GM18858 (cell line): ENCODE data around the gene GMIP.
"Not testable (repeated sequence)": the region's sequence is repeated elsewhere in the genome, so short reads cannot be mapped to it uniquely, and the experiment has no call there.

ENCODE experiments used
- ATAC-seq: cut with Tn5 transposase; IDR thresholded peaks from one replicate; pipeline ENCODE4 v1.9.1; 2021; ENCODE audit not compliant: unreplicated experiment

The GMIP gene, protein sequence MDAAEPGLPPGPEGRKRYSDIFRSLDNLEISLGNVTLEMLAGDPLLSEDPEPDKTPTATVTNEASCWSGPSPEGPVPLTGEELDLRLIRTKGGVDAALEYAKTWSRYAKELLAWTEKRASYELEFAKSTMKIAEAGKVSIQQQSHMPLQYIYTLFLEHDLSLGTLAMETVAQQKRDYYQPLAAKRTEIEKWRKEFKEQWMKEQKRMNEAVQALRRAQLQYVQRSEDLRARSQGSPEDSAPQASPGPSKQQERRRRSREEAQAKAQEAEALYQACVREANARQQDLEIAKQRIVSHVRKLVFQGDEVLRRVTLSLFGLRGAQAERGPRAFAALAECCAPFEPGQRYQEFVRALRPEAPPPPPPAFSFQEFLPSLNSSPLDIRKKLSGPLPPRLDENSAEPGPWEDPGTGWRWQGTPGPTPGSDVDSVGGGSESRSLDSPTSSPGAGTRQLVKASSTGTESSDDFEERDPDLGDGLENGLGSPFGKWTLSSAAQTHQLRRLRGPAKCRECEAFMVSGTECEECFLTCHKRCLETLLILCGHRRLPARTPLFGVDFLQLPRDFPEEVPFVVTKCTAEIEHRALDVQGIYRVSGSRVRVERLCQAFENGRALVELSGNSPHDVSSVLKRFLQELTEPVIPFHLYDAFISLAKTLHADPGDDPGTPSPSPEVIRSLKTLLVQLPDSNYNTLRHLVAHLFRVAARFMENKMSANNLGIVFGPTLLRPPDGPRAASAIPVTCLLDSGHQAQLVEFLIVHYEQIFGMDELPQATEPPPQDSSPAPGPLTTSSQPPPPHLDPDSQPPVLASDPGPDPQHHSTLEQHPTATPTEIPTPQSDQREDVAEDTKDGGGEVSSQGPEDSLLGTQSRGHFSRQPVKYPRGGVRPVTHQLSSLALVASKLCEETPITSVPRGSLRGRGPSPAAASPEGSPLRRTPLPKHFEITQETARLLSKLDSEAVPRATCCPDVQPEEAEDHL

DNA sequence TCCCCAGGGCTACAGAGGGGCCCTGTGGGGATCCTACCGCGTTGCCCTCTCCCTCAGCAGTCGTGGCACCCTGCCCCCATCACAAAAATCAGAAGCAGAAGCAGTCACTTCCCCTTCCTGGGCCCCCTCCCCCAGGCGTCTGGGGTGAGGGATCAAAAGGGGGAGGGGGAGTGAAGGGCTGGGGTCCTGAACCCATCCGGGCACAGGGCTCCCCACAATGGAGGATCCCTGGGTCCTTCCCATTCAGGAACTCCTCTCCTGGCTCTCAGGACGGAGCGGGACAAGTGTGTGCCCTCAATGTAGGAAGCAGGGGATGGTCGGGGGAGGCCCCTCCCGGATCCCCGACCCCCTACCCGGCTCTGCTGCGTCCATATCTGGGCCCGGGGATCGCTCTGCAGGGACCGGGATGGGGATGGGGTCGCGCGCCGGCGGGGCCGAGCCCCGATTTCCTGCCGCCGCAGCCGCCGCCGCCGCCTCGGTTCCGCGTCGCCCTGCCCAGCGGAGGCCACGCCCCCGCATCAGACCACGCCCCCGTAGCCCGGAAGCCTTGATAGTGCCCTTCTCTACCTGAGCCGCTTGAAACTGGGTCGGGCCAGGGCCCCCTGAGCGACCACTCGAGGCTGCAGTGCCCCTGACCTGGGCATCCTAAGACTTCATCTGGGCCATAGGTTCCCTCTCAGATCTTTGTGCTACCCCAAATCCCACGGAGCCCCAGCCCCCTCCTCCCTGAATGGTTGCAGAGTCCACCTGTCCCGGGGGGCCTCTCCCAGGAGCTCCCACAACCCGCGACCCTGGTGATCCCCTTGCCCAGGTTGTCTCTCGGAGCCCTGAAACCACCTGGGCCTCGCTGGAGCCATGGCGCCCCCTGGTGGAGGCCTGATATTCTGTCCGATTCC lies at the start of gene GMIP:
GMIP (minus strand) TSS at position 500 of the 896 bp plus-strand sequence; CDS start at position 372, 128 bp downstream.
- ATAC-seq = no peak

DNA sequence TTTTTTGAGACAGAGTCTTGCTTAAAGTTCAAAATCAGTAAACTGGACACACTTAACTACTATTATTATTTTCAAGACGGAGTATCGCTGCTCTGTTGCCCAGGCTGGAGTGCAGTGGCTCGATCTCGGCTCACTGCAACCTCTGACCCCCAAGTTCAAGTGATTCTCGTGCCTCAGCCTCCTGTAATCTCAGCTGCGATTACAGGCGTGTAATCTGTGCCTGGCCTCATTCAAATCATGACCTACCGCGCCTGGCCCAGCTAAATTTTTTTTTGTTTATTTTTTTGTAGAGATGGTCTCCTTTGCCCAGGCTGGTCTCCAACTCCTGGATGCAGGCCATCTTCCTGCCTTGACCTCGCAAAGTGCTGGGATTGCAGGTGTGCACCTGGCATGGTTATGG lies 48.2 kb upstream of the GMIP start:
- ATAC-seq = no peak

DNA sequence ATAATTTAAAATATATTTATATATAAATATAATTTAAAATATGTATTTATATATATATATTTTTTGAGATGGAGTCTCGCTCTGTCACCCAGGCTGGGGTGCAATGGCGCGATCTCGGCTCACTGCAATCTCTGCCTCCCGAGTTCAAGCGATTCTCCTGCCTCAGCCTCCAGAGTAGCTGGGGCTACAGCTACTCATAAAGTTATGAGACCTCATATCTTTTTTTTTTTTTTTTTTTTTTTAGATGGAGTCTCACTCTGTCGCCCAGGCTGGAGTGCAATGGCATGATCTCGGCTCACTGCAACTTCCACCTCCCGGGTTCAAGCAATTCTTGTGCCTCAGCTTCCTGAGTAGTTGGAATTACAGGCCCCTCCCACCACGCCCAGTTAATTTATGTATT lies 45.6 kb upstream of the GMIP start:
- not testable (repeated sequence) for ATAC-seq

DNA sequence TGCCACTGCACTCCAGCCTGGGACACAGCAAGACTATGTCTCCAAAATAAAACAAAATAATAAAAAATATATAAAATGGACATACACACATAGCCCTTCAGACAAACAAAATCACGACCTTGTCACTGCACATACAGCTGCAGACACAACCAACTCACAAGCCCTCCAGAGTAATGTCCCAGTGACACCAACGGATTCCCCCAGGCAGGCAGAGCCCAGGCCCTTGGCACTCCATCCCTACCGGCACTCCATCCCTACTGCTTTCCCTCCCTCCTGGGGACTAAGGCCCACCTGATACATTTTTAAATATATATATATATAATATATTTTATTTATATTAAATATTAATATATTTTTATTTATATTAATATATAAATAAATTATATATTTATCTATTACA lies 43.6 kb upstream of the GMIP start:
- ATAC-seq = no peak

DNA sequence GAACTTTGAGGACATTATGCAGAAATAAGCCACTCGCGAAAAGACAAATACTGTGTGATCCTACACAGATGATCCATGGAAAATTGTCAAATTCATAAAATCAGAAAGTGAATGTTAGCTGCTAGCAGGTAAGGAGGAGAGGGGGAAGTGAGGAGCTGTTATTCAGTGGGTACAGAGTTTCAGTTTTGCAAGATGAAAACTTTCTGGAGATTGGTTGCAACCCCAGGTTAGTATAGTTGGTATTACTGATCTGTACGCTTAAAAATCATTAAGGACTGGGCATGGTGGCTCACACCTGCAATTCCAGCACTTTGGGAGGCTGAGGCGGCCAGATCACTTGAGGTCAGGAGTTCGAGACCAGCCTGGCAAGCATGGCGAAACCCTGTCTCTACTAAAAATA lies 43.1 kb upstream of the GMIP start:
- no peak for ATAC-seq

DNA sequence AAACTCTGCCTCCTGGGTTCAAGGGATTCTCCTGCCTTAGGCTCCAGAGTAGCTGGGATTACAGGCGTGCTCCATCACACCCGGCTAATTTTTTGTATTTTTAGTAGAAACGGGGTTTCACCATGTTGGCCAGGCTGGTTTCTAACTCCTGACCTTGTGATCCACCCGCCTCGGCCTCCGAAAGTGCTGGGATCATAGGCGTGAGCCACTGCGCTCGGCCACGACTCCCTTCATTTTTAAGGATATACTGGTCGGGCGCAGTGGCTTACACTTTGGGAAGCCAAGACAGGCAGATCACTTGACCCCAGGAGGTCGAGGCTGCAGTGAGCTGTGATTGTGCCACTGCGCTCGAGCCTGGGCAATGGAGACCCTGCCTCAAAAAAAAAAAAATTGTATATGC lies 42.7 kb upstream of the GMIP start:
- not testable (repeated sequence) for ATAC-seq

DNA sequence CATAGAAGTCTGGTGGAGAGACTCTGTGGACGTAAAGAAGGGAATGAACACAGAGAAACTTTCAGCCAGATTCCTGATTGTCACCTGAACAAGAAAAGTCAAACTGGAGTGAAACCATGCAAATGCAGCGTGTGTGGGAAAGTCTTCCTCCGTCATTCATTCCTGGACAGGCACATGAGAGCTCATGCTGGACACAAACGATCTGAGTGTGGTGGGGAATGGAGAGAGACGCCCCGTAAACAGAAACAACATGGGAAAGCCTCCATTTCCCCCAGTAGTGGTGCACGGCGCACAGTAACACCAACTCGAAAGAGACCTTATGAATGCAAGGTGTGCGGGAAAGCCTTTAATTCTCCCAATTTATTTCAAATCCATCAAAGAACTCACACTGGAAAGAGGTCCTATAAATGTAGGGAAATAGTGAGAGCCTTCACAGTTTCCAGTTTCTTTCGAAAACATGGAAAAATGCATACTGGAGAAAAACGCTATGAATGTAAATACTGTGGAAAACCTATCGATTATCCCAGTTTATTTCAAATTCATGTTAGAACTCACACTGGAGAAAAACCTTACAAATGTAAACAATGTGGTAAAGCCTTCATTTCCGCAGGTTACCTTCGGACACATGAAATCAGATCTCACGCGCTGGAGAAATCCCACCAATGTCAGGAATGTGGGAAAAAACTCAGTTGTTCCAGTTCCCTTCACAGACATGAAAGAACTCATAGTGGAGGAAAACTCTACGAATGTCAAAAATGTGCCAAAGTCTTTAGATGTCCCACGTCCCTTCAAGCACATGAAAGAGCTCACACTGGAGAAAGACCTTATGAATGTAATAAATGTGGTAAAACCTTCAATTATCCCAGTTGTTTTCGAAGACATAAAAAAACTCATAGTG lies 36.0 kb upstream of the GMIP start:
- no peak for ATAC-seq

DNA sequence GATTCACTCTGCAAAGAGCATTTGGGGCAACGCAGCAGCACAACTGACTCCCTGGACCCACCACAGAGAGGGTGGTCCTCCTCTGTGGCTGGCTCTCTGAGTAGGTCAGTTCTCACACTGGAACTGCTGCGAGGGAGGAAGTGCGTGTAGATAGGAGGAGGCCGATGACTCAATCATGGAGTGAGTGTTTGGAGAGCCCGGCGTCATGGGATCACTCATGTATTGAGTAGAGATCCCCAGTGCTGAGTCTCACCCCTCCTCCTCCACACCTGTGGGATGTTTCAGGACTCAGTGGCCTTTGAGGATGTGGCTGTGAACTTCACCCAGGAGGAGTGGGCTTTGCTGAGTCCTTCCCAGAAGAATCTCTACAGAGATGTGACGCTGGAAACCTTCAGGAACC lies 34.1 kb upstream of the GMIP start:
- ATAC-seq = no peak

DNA sequence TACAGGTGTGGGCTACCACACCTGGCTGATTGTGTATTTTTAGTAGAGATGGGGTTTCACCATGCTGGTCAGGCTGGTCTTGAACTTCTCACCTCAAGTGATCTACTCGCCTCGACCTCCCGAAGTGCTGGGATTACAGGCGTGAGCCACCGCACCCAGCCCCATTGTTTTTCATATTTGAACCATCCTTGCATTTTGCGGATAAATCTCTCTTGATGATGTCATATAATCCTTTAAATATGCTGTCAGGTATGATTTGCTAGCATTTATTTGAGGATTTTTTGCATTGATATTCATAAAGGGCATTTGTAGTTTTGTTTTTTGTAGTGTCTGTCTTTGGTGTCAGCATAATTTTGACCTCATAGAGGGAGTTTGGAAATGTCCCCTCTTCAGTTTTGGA lies 30.9 kb upstream of the GMIP start:
- no peak for ATAC-seq

DNA sequence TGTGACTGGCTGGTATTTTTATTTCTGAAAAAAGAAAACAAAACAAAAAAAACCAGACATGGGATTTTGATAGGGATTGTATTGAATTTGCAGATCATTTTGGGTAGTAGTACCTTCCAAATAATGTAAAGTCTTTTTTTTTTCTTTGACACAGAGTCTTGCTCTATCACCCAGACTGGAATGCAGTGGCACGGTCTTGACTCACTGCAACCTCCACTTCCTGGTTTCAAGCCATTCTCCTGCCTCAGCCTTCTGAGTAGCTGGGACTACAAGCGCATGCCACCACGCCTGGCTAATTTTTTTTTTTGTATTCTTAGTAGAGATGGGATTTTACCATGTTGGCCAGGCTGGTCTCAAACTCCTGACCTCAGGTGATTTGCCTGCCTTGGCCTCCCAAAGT lies 29.4 kb upstream of the GMIP start:
- ATAC-seq = no peak

DNA sequence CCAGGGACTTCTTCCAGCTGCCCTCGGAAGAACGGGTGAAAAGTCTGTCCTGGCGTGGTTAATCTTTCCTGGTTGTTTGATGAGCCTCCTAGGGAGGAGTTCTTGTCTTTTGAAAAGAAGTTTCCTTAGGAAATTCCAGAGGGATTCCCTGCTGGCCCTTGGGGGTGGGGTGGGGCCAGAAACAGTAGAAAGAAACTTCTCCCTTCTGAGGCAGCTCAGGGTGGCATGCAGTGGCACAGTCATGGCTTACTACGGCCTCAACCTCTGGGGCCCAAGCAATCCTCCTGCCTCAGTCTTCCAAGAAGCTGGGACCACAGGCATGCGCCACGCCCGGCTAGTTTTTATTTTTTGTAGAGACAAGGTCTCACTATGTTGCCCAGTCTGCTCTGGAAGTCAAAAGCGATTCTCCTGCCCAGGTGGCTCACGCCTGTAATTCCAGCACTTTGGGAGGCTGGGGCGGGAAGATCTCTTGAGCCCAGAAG lies 26.7 kb upstream of the GMIP start:
- no peak for ATAC-seq

DNA sequence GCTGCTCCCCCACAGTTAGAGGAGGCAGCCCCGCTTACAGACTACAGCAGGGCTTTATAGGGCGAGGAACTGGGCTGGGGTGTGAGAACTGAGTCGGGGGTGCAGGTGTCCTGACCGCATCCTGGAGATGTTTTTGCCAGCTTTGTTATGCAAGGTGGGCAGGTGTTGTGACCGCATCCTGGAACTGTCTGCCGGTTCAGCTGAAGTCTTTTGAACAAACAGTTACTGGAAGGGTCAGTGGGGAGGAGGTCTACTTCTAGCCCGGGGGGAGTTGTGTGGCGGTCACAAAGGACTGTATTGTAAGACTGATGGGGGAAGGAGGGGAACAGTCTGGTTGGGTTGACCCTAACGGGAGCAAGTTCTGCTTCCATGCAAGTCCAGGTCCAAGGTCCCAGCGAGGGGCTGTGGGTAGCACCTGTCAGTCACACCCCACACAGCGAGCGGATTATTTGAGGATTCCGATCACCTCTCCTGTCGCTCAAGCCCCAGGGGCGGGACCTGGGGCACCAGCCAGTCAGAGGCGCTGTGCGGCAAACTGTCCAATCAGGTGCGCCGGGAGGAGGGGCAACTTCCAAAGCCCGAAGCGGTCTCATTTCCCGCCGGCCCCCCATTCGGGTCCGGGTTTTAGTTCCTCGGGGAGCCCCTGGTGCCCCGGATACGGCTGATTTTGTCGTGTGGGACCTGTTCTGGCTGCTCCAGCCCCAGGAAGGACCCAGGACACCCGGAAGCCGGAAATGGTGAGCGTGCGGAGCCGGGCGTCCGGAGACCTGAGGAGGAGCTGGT lies 25.0 kb upstream of the GMIP start, which contains the start of gene ZNF101:
ZNF101 (plus strand) TSS at position 610 of the 783 bp plus-strand sequence; CDS start at position 735, 125 bp downstream.
- peak; percentile 63 for ATAC-seq

DNA sequence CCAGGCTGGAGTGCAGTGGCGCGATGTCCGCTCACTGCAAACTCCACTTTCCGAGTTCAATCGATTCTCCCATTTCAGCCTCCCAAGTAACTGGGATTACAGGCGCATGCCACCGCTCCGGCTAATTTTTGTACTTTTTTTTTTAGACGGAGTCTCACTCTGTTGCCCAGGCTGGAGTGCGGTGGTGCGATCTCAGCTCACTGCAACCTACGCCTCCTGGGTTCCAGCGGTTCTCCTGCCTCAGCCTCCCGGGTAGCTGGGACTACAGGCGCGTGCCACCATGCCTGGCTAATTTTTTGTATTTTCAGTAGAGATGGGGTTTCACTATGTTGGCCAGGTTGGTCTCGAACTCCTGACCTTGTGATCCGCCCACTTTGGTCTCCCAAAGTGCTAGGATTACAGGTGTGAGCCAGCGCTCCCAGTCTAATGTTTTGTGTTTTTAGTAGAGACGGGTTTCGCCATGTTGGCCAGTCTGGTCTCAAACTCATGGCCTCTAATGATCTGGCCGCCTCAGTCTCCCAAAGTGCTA lies 22.0 kb upstream of the GMIP start:
- not testable (repeated sequence) for ATAC-seq

DNA sequence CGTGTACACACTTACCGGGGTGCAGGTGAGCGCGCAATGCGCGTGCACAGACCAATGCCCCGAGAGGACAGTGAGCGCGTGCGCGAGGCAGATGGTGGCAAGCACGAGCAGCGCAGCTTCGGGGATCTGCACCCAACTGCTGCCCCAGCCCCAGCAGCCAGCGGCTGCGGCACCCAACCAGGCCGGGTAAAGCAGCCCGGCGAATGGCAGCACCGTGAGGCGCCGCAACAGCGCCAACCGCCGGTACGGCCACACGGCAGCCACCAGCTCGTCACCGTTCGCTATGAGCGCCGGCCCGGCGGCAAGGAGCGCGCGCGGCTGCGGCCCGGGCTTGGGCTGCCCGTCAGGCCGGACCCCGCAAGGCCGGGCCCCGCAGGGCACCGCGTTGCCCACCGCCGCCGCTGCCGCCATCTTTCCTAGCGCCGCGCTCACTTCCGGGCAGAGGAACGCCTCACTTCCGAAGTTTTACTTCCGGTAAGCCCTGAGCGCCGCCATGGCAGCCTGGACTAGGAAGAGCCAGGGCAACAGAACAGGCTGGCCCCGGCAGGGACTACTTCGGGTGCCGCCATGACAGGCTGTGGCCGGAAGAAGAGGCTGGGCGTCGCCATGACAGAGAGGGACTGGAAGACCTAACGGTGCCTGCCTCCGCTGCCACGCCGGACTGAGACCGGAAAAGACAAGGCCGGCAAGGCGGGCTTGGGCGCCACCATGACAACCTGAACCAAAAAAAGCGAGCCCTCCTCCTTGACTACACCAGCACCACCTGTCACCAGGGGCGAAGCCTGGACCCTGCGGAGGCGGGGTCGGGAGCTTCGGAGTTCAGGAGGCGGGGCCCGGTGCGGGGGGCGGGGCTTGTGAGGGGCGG lies 20.0 kb upstream of the GMIP start, which contains the start of gene ATP13A1:
ATP13A1 (minus strand) TSS at position 421 of the 865 bp plus-strand sequence; CDS start at position 411, 10 bp downstream.
- ATAC-seq = peak; percentile 59

DNA sequence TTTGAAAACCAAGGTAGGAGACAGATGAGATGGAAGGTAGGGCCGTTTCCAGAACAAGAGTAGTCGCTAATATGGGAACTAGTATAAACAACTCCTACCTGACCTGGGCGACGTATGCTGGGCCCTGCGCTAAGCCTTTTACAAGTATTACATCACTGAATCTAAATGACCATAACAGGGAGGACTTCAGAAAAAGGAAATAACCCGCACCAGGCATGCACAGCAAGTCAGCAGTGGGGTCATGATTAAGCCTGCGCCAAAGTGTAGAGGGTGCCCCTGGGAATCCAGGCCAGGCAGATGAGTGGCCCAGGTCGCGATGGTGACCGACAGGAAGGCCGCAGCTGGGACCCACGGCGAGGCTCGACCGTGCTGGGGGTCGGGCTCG lies 19.4 kb upstream of the GMIP start:
- ATAC-seq = no peak

DNA sequence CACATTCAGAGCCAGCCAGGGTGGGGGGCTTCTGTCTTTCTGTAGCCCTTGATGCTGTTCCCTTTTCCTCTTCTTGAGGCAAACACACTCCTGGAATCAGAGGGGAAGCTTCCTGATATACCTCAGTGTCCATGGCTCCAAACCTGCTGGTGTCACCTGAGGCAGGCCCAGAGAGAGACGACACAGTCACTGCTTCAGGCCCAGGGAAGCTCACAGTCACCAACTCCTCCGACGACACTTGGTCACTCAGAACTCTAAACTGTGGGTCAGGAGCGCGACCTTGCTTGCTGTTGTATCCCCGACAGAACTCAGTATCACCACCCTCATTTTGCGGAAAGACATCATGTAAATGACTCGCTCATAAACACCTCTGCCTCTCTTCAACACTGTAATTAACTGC lies 18.9 kb upstream of the GMIP start:
- no peak for ATAC-seq

DNA sequence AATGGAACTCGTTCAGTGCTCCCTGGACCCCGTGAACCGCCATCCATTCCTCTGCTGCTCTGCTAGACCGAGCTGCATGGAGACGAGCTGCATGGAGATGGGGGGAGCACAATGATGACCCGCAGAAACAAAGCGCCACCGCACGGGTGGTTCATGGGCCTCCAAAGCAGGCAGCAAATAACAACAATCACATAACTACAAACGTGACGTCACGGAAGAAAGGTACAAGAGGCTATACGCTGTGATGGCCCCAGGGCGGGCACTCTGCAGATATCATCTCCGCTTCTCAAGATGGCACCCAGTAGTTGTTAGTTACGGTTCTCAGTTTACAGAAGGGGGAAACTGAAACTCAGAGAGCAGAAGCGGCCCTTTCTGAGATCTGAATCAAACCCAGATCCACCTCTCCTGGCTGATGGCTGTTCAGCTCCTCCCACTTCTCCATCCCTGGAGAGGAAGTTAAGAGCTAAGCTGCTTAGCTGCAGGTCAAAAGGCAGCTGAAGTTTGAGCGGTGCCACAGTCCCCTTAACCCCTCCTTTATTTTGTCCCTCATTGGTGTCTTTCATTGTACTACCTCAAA lies 18.3 kb upstream of the GMIP start:
- ATAC-seq = peak; percentile 40
